GM21381 (cell line): Measurements from ENCODE around the gene ZNF524.

Experiments used
- ATAC-seq: cut with Tn5 transposase; IDR thresholded peaks from one replicate; pipeline ENCODE4 v1.9.1; 2021; ENCODE audit warnings: mild to moderate bottlenecking, moderate library complexity; ENCODE audit not compliant: unreplicated experiment

Gene ZNF524

DNA sequence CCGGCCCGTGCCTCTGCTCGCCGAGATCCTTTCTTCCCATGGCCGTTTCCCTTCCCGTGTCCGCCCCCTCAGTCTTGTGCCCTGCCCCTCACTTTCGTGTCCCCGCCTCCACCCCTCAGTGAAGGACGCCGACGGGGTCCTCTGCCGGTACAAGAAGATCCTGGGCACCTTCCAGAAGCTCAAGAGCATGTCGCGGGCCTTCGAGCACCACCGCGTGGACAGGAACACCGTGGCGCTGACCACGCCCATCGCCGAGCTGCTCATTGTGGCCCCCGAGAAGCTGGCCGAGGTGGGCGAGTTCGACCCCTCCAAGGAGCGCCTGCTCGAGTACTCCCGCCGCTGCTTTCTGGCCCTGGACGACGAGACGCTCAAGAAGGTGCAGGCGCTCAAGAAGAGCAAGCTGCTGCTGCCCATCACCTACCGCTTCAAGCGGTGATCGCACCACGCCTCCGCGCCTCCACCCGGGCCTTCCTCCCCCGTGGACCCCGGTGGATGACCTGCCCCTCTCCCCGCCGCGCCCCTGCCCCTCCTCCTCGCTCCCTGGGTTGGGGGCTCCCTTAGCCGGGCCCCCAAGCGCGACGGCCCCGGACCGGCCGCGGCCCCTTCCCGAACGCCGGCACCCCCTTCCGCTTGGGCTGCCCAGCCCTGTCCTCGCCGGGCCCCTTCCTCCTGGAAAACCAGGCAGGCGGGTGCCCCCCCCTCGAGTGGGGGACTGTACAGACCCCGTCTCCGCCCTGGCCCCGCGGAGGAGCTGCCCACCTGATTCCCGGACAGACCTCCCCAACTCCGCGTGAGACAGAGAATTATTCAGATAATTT is 52.4 kb downstream of the ZNF524 start:
- ATAC-seq = no peak
